Karpas-422 (cell line): ENCODE measurements around the gene CENPX. TPM values are rescaled to one million over a fixed set of nuclear protein-coding genes. Genes with fewer than 3 reads are reported as not detected.

Source experiments
- DNase-seq: peaks from one replicate; pipeline ENCODE4 v3.0.0-alpha.2; 2015
- H2AFZ ChIP-seq: fragments of 200-600 bp; sonication (generic); 2 replicates; pipeline ENCODE4 v1.6.1; 2014; ENCODE audit warnings: antibody characterized with exemption, low read length, mixed read lengths
- H3K27ac ChIP-seq: fragments of 200-600 bp; sonication (generic); 2 replicates; pipeline ENCODE4 v1.5.1; 2014; ENCODE audit warnings: mild to moderate bottlenecking, low read length, moderate library complexity
- H3K27me3 ChIP-seq: fragments of 200-600 bp; sonication (generic); 2 replicates; pipeline ENCODE4 v1.6.1; 2014; ENCODE audit warnings: low read length, mixed read lengths
- H3K36me3 ChIP-seq: fragments of 200-600 bp; sonication (generic); 2 replicates; pipeline ENCODE4 v1.6.1; 2014; ENCODE audit warnings: low read length, mixed read lengths; ENCODE audit not compliant: insufficient read depth
- H3K4me1 ChIP-seq: fragments of 200-600 bp; sonication (generic); 2 replicates; pipeline ENCODE4 v1.6.1; 2014; ENCODE audit warnings: mild to moderate bottlenecking, low read length, mixed read lengths
- H3K4me2 ChIP-seq: fragments of 200-600 bp; sonication (generic); 2 replicates; pipeline ENCODE4 v1.6.1; 2014; ENCODE audit warnings: low read length, low read depth, mild to moderate bottlenecking; ENCODE audit not compliant: poor library complexity, severe bottlenecking
- H3K4me3 ChIP-seq: fragments of 200-600 bp; sonication (generic); 2 replicates; pipeline ENCODE4 v1.5.1; 2014; ENCODE audit warnings: mild to moderate bottlenecking, antibody characterized with exemption, low read length, mixed read lengths
- H3K79me2 ChIP-seq: fragments of 200-600 bp; sonication (generic); 2 replicates; pipeline ENCODE4 v1.6.1; 2014; ENCODE audit warnings: mild to moderate bottlenecking, low read length, mixed read lengths
- H3K9ac ChIP-seq: fragments of 200-600 bp; sonication (generic); 2 replicates; pipeline ENCODE4 v1.6.0; 2014; ENCODE audit warnings: low read length
- H3K9me2 ChIP-seq: fragments of 200-600 bp; sonication (generic), shearing (Covaris generic); replicated peaks from 2 replicates; pipeline ENCODE4 v1.6.0; 2014; ENCODE audit warnings: mild to moderate bottlenecking, low read length, moderate library complexity; ENCODE audit not compliant: insufficient read depth
- H3K9me3 ChIP-seq: fragments of 300-700, 200-600 bp; sonication (generic); 2 replicates; pipeline ENCODE4 v1.6.1; 2014; ENCODE audit warnings: low read length, mixed read lengths
- H4K20me1 ChIP-seq: fragments of 200-600 bp; sonication (generic); 2 replicates; pipeline ENCODE4 v1.6.1; 2014; ENCODE audit warnings: mild to moderate bottlenecking, antibody characterized with exemption, low read length, low read depth; ENCODE audit not compliant: insufficient read depth
- total RNA-seq: library from RNA; depleted of rRNA; stranded (reverse); fragments of >200 nt; shearing (Covaris generic); gene quantifications from 2 replicates; pipeline ENCODE4 v1.2.3, GENCODE V29; 2014; ENCODE audit warnings: low replicate concordance

The CENPX gene
- total RNA-seq, 1 experiment from 2014 or later: 51.4 TPM

- Histone ChIP-seq H4K20me1 (0 out of 2 replicates have a peak, but pooled peaks cover 6% of the 10 kb centered on the region), H3K27me3 (no peaks in the 10 kb centered on the region), H3K9me3 (no peaks in the 10 kb centered on the region), H3K27ac (no peak overlapping the region), H2AFZ (no peak overlapping the region), H3K4me3 (no peak overlapping the region), H3K4me1 (peaks cover 23% of the 10 kb centered on the region), H3K4me2 (peak overlapping the region; percentile 26), H3K79me2 (peaks cover 10% of the 10 kb centered on the region), H3K36me3 (no peaks in the 10 kb centered on the region), H3K9me2 (no peaks in the 10 kb centered on the region), H3K9ac (no peak overlapping the region)
- DNase-seq: peak; percentile 76
Observed at GRCh38 chr17:82031885-82032627, 9.4 kb upstream of the CENPX start.

- Histone ChIP-seq H2AFZ (peak within 1 kb of the TSS; percentile 67; the same call in 1 of the 2 replicates), H3K36me3 (no peaks in the 10 kb centered on the region), H3K79me2 (peaks cover 4% of the 10 kb centered on the region), H3K27ac (no peak within 1 kb of the TSS), H3K9me2 (no peaks in the 10 kb centered on the region), H3K4me2 (peak within 1 kb of the TSS; percentile 75), H3K4me1 (peaks cover 19% of the 10 kb centered on the region), H4K20me1 (0 out of 2 replicates have a peak, but pooled peaks cover 4% of the 10 kb centered on the region), H3K27me3 (no peaks in the 10 kb centered on the region), H3K9ac (peak within 1 kb of the TSS; percentile 64), H3K9me3 (no peaks in the 10 kb centered on the region), H3K4me3 (peak within 1 kb of the TSS; percentile 60)
- DNase-seq: peak; percentile 68
Observed at GRCh38 chr17:82031303-82031884, 8.7 kb upstream of the CENPX start, which contains the start of gene RAC3. RAC3 (plus strand) TSS chr17:82031678; CDS start chr17:82031762, 84 bp downstream.

- H3K27me3 ChIP-seq: no peaks in the 10 kb centered on the region
- peaks cover 13% of the 10 kb centered on the region for H3K4me1 ChIP-seq
- no peaks in the 10 kb centered on the region for H3K9me2 ChIP-seq
- H3K79me2 ChIP-seq: no peaks in the 10 kb centered on the region
- H4K20me1 ChIP-seq: no peaks in the 10 kb centered on the region
- H3K9ac ChIP-seq: peak overlapping the region; percentile 64
- H3K9me3 ChIP-seq: no peaks in the 10 kb centered on the region
- no peaks in the 10 kb centered on the region for H3K36me3 ChIP-seq
- peak overlapping the region; percentile 75 for H3K4me2 ChIP-seq
- peak; percentile 91 for DNase-seq
- peak overlapping the region; percentile 67; the same call in 1 of the 2 replicates for H2AFZ ChIP-seq
- H3K27ac ChIP-seq: no peak overlapping the region
- H3K4me3 ChIP-seq: peak overlapping the region; percentile 60
Observed at GRCh38 chr17:82030470-82031302, 8.0 kb upstream of the CENPX start.

GRCh38 chr17:82029990-82030469, 7.4 kb upstream of the CENPX start:
- H2AFZ ChIP-seq: no peak overlapping the region
- peak overlapping the region; percentile 75 for H3K4me2 ChIP-seq
- H4K20me1 ChIP-seq: no peaks in the 10 kb centered on the region
- no peaks in the 10 kb centered on the region for H3K27me3 ChIP-seq
- no peaks in the 10 kb centered on the region for H3K79me2 ChIP-seq
- H3K4me3 ChIP-seq: no peak overlapping the region; the same call in 1 of the 2 replicates
- no peak for DNase-seq
- no peak overlapping the region for H3K27ac ChIP-seq
- no peaks in the 10 kb centered on the region for H3K9me3 ChIP-seq
- no peaks in the 10 kb centered on the region for H3K9me2 ChIP-seq
- H3K4me1 ChIP-seq: peaks cover 11% of the 10 kb centered on the region
- H3K9ac ChIP-seq: no peak overlapping the region
- H3K36me3 ChIP-seq: no peaks in the 10 kb centered on the region

- H3K36me3 ChIP-seq: no peaks in the 10 kb centered on the region
- H2AFZ ChIP-seq: no peak overlapping the region
- H3K9ac ChIP-seq: no peak overlapping the region
- H3K4me2 ChIP-seq: no peak overlapping the region
- no peak overlapping the region for H3K27ac ChIP-seq
- no peaks in the 10 kb centered on the region for H4K20me1 ChIP-seq
- no peaks in the 10 kb centered on the region for H3K9me2 ChIP-seq
- no peak for DNase-seq
- peaks cover 13% of the 10 kb centered on the region for H3K4me1 ChIP-seq
- peaks cover 1% of the 10 kb centered on the region; the same call in 1 of the 2 replicates for H3K79me2 ChIP-seq
- no peaks in the 10 kb centered on the region for H3K27me3 ChIP-seq
- no peak overlapping the region for H3K4me3 ChIP-seq
- no peaks in the 10 kb centered on the region for H3K9me3 ChIP-seq
Observed at GRCh38 chr17:82029391-82029790, 6.7 kb upstream of the CENPX start.

GRCh38 chr17:82028966-82029365, 6.3 kb upstream of the CENPX start:
- no peaks in the 10 kb centered on the region for H3K9me3 ChIP-seq
- H3K27ac ChIP-seq: no peak overlapping the region
- no peak overlapping the region for H3K4me3 ChIP-seq
- H3K36me3 ChIP-seq: no peaks in the 10 kb centered on the region
- no peak overlapping the region for H3K9ac ChIP-seq
- H3K9me2 ChIP-seq: no peaks in the 10 kb centered on the region
- peaks cover 5% of the 10 kb centered on the region; the same call in 1 of the 2 replicates for H3K79me2 ChIP-seq
- no peaks in the 10 kb centered on the region for H4K20me1 ChIP-seq
- H2AFZ ChIP-seq: no peak overlapping the region
- peaks cover 17% of the 10 kb centered on the region for H3K4me1 ChIP-seq
- no peaks in the 10 kb centered on the region for H3K27me3 ChIP-seq
- no peak overlapping the region for H3K4me2 ChIP-seq
- no peak for DNase-seq

- Histone ChIP-seq H3K36me3 (no peaks in the 10 kb centered on the region), H3K9me3 (no peaks in the 10 kb centered on the region), H3K79me2 (peaks cover 11% of the 10 kb centered on the region; the same call in 1 of the 2 replicates), H4K20me1 (no peaks in the 10 kb centered on the region), H3K4me2 (no peak overlapping the region), H3K27ac (no peak overlapping the region), H3K9ac (no peak overlapping the region), H3K9me2 (no peaks in the 10 kb centered on the region), H3K4me1 (peaks cover 22% of the 10 kb centered on the region), H3K27me3 (no peaks in the 10 kb centered on the region), H2AFZ (no peak overlapping the region), H3K4me3 (no peak overlapping the region)
- DNase-seq: no peak
Observed at GRCh38 chr17:82028246-82028645, 5.6 kb upstream of the CENPX start.
